ENCODE data around the gene EIF4G3.
"Not testable (repeated sequence)": the region's sequence is repeated elsewhere in the genome, so short reads cannot be mapped to it uniquely, and the experiment has no call there.

GRCh38 chr1:21208137-21208700 lies 31.5 kb upstream of the EIF4G3 start:
- TF ChIP-seq CEBPB (tag; IDR thresholded peaks at IDR 0.05); ZNF143 (CRISPR knock-in tag; IDR thresholded peaks at IDR 0.05); BACH1 (tag; IDR thresholded peaks at IDR 0.05); ZBTB7A (IDR thresholded peaks at IDR 0.05; ENCODE audit: borderline replicate concordance, control insufficient read depth, low read depth, low read length); SRF (CRISPR knock-in tag; IDR thresholded peaks at IDR 0.05); CBX1 (IDR thresholded peaks at IDR 0.05; ENCODE audit: low read depth); NR2C2 (CRISPR knock-in tag; IDR thresholded peaks at IDR 0.05); NR2C2 (tag; IDR thresholded peaks at IDR 0.05); CHD1 (IDR thresholded peaks at IDR 0.05; ENCODE audit: low read length); JUN (IDR thresholded peaks at IDR 0.05; ENCODE audit: borderline replicate concordance, low read depth, low read length); JUN (CRISPR knock-in tag; IDR thresholded peaks at IDR 0.05; ENCODE audit: borderline replicate concordance): not testable (repeated sequence)

All from K562 (cell line).